Measurements from ENCODE around the gene MSRB1. TPM values are rescaled to one million over a fixed set of nuclear protein-coding genes. Genes with fewer than 3 reads are reported as not detected.

Gene MSRB1
- total and polyA plus RNA-seq, 4 donors = 10.0 to 25.8 (median 17.4) TPM

- Histone ChIP-seq H3K36me3 (ENCODE audit: control insufficient read depth, insufficient read depth, low read length) (no peaks in the 10 kb centered on the region), H3K4me3 (ENCODE audit: low read depth, low read length) (no peak overlapping the region), H3K4me1 (ENCODE audit: control insufficient read depth, insufficient read depth, low read length) (peaks cover 15% of the 10 kb centered on the region), H3K27ac (ENCODE audit: low read depth, low read length) (no peak overlapping the region), H3K9me3 (ENCODE audit: control insufficient read depth, insufficient read depth, low read length) (no peaks in the 10 kb centered on the region), H3K27me3 (ENCODE audit: control insufficient read depth, insufficient read depth, low read length) (peaks cover 79% of the 10 kb centered on the region)
- WGBS (ENCODE audit: insufficient coverage) = 6% methylated on average over 19 of the region's 22 CpGs
- DNase-seq (ENCODE audit: low read depth in 4 of 6, low spot score in 6 of 6) = no peak
These were observed 25.8 kb downstream of the MSRB1 start for GRCh38 chr16:1917056-1917664.

DNA sequence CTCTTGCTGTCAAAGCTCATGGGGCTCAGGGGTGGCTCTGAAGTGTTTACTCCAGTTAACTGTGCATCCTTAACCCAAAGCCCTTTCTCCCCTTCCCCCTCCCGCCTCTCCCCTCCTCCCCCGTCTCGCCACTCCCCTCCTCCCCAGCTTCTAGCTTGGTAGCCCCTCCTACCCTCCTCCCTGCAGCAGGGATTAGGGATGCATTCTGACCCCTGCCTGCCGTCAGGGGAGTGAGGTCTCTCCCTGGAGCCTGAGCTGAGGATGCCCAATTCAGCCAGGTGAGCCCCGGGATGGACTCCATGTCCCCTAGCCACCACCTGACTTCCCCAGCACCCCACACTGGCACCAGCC lies 26.4 kb downstream of the MSRB1 start:
- no peak overlapping the region for H3K27ac ChIP-seq (ENCODE audit: low read depth, low read length)
- no peaks in the 10 kb centered on the region for H3K9me3 ChIP-seq (ENCODE audit: control insufficient read depth, insufficient read depth, low read length)
- H3K4me3 ChIP-seq (ENCODE audit: low read depth, low read length) = no peak overlapping the region
- peaks cover 15% of the 10 kb centered on the region for H3K4me1 ChIP-seq (ENCODE audit: control insufficient read depth, insufficient read depth, low read length)
- H3K27me3 ChIP-seq (ENCODE audit: control insufficient read depth, insufficient read depth, low read length) = peaks cover 74% of the 10 kb centered on the region
- no peaks in the 10 kb centered on the region for H3K36me3 ChIP-seq (ENCODE audit: control insufficient read depth, insufficient read depth, low read length)
- WGBS (ENCODE audit: insufficient coverage) = 0% methylated on average over 2 of the region's 5 CpGs
- DNase-seq (ENCODE audit: low read depth in 4 of 6, low spot score in 6 of 6) = no peak

DNA sequence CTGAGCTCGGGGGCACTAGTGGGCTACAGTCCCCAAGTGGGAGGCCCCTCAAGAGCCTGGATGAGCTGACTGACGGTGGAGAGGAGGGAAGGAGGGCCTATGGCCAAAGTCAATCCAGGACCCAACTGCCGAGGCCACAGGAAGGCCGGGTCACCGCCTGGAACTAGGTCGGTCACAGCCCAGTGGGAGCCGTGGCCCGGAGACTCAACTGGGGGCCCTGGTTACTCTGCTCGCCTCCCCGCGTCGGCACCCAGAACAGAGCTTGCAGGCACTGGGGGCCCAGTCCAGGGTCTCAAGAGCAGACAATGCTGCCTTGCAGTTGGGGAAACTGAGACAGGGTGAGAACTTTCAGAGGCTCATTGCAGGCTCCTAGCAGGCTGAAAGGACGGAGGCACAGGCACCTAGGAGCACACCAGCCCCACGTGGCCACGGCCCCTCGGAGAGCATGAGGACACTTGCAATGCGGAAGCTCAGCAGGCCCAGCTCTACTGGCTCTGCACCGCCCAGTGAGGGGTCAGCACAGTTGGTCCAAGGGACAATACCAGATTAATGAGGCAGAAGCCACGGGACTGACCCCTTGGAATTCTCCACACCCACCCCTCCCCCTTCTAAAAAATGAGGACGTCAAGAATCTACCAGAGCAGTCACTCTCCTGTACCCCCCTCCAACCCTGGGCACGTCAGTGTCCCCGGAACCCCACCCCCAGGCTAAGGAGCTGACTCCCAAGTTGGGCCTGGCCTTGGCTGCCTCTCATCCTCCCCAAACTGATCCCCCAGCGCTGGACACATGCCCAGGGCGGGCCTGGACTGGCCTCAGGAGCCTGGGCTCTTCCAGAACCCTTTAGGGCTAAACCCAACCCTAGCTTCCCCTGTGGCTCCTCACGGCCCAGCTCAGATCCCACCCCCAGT lies 27.0 kb downstream of the MSRB1 start:
- Histone ChIP-seq H3K4me3 (ENCODE audit: low read depth, low read length) (no peak overlapping the region), H3K27ac (ENCODE audit: low read depth, low read length) (no peak overlapping the region), H3K27me3 (ENCODE audit: control insufficient read depth, insufficient read depth, low read length) (peaks cover 68% of the 10 kb centered on the region), H3K9me3 (ENCODE audit: control insufficient read depth, insufficient read depth, low read length) (no peaks in the 10 kb centered on the region), H3K4me1 (ENCODE audit: control insufficient read depth, insufficient read depth, low read length) (peaks cover 15% of the 10 kb centered on the region), H3K36me3 (ENCODE audit: control insufficient read depth, insufficient read depth, low read length) (no peaks in the 10 kb centered on the region)
- DNase-seq (ENCODE audit: low read depth in 4 of 6, low spot score in 6 of 6) = no peak
- 53% methylated on average over 25 of the region's 25 CpGs for WGBS (ENCODE audit: insufficient coverage)

GRCh38 chr16:1914988-1915387 lies 28.0 kb downstream of the MSRB1 start:
- Histone ChIP-seq H3K36me3 (ENCODE audit: control insufficient read depth, insufficient read depth, low read length) (no peaks in the 10 kb centered on the region), H3K9me3 (ENCODE audit: control insufficient read depth, insufficient read depth, low read length) (no peaks in the 10 kb centered on the region), H3K27me3 (ENCODE audit: control insufficient read depth, insufficient read depth, low read length) (peaks cover 58% of the 10 kb centered on the region), H3K4me3 (ENCODE audit: low read depth, low read length) (no peak overlapping the region), H3K27ac (ENCODE audit: low read depth, low read length) (no peak overlapping the region), H3K4me1 (ENCODE audit: control insufficient read depth, insufficient read depth, low read length) (peaks cover 10% of the 10 kb centered on the region)
- no peak for DNase-seq (ENCODE audit: low read depth in 4 of 6, low spot score in 6 of 6)
- 24% methylated on average over 6 of the region's 8 CpGs for WGBS (ENCODE audit: insufficient coverage)

DNA sequence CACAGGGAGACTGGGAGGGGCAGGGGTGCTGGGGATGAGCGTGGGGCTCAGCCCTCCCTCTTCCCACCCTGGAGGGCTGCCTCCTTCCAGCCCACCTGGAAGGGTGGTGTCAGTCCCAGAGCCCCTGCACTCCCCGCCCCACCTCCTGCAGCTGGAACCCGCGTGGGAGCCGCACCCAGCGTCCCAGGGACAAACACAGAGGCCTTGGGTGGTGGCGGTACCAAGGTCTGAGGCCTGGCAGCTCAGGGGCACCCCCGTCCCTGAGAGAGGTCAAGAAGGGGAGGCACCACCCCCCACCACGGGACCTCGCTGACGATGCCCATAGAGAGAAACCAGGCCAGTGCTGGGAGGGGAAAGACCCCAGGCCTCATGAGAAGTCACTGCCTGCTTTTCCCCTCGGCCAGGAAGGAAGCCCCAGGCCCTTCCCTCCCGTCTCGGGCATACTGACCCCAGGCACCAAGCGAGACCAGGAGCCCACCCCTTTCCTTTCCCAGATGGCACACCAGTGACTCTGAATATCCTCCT lies 28.9 kb downstream of the MSRB1 start:
- H3K27ac ChIP-seq (ENCODE audit: low read depth, low read length) = no peak overlapping the region
- H3K4me3 ChIP-seq (ENCODE audit: low read depth, low read length) = no peak overlapping the region
- no peaks in the 10 kb centered on the region for H3K9me3 ChIP-seq (ENCODE audit: control insufficient read depth, insufficient read depth, low read length)
- H3K27me3 ChIP-seq (ENCODE audit: control insufficient read depth, insufficient read depth, low read length) = peaks cover 50% of the 10 kb centered on the region
- peaks cover 10% of the 10 kb centered on the region for H3K4me1 ChIP-seq (ENCODE audit: control insufficient read depth, insufficient read depth, low read length)
- H3K36me3 ChIP-seq (ENCODE audit: control insufficient read depth, insufficient read depth, low read length) = no peaks in the 10 kb centered on the region
- DNase-seq (ENCODE audit: low read depth in 4 of 6, low spot score in 6 of 6) = no peak
- WGBS (ENCODE audit: insufficient coverage) = 39% methylated on average over 8 of the region's 15 CpGs

GRCh38 chr16:1913327-1914083 lies 29.5 kb downstream of the MSRB1 start:
- peaks cover 48% of the 10 kb centered on the region for H3K27me3 ChIP-seq (ENCODE audit: control insufficient read depth, insufficient read depth, low read length)
- peaks cover 6% of the 10 kb centered on the region for H3K4me1 ChIP-seq (ENCODE audit: control insufficient read depth, insufficient read depth, low read length)
- H3K27ac ChIP-seq (ENCODE audit: low read depth, low read length) = no peak overlapping the region
- H3K9me3 ChIP-seq (ENCODE audit: control insufficient read depth, insufficient read depth, low read length) = no peaks in the 10 kb centered on the region
- DNase-seq (ENCODE audit: low read depth in 4 of 6, low spot score in 6 of 6) = no peak
- no peaks in the 10 kb centered on the region for H3K36me3 ChIP-seq (ENCODE audit: control insufficient read depth, insufficient read depth, low read length)
- no peak overlapping the region for H3K4me3 ChIP-seq (ENCODE audit: low read depth, low read length)
- 70% methylated on average over 8 of the region's 21 CpGs for WGBS (ENCODE audit: insufficient coverage)

DNA sequence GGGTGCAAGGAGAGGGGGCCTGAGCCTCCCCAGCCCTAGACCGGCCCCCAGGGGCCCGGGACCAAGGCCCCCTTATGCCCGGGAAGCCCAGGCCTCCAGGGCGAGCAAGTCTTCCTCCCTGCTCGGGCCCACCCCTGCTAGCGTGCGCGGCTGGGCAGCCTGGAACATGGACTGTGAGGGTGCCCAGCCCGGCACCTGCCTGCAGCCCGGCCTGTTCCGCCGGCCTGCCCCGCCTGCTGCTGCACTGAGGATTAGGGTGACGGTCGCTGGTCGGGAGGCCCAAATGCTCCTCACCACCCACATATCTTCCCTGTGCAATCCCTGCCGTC lies 30.8 kb downstream of the MSRB1 start:
- 80% methylated on average over 17 of the region's 17 CpGs for WGBS (ENCODE audit: insufficient coverage)
- no peaks in the 10 kb centered on the region for H3K4me1 ChIP-seq (ENCODE audit: control insufficient read depth, insufficient read depth, low read length)

DNA sequence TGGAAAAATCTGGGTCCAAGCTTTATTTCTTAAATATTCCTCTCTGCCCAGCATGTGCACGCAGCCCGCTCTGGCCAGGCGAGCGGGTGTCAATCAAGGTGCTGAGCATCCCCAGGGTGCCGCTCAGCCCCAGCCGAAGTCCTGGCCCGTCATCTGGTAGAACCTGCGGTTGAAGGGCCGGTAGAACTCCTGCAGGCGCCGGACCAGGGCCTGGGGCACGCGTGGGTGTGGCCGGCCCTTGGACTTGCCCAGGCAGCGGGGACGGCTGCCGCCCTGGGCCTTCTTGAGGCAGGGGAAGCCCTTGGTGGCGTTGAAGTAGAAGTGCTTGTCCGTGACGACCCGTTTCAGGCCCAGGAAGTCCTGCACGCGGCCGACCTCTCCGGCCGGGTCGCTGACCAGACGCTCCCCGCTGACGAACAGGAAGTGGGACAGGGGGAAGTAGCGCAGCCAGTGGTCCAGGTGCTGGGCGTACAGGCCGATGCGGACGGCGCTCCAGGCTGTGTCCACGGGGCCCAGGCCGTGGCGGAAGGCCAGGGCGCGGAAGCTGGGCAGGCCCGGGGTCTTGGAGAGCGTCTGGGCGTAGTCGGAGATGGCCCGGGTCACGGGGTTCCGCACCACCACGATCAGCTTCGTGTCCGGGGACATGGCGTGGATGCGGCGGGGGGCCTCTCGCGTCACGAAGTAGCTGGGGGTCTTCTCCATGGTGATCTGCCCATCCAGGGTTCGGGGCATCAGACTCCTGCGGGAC lies 31.4 kb downstream of the MSRB1 start:
- Histone ChIP-seq H3K27me3 (ENCODE audit: control insufficient read depth, insufficient read depth, low read length) (peaks cover 38% of the 10 kb centered on the region), H3K9me3 (ENCODE audit: control insufficient read depth, insufficient read depth, low read length) (no peaks in the 10 kb centered on the region), H3K4me3 (ENCODE audit: low read depth, low read length) (no peak overlapping the region), H3K27ac (ENCODE audit: low read depth, low read length) (no peak overlapping the region), H3K4me1 (ENCODE audit: control insufficient read depth, insufficient read depth, low read length) (no peaks in the 10 kb centered on the region), H3K36me3 (ENCODE audit: control insufficient read depth, insufficient read depth, low read length) (no peaks in the 10 kb centered on the region)
- DNase-seq (ENCODE audit: low read depth in 4 of 6, low spot score in 6 of 6) = no peak
- WGBS (ENCODE audit: insufficient coverage) = 90% methylated on average over 59 of the region's 59 CpGs

More for the DNA sequence above, 30.8 kb downstream of the MSRB1 start:
- Histone ChIP-seq H3K36me3 (ENCODE audit: control insufficient read depth, insufficient read depth, low read length) (no peaks in the 10 kb centered on the region), H3K27ac (ENCODE audit: low read depth, low read length) (no peak overlapping the region), H3K9me3 (ENCODE audit: control insufficient read depth, insufficient read depth, low read length) (no peaks in the 10 kb centered on the region), H3K4me3 (ENCODE audit: low read depth, low read length) (no peak overlapping the region), H3K27me3 (ENCODE audit: control insufficient read depth, insufficient read depth, low read length) (peaks cover 43% of the 10 kb centered on the region)
- no peak for DNase-seq (ENCODE audit: low read depth in 4 of 6, low spot score in 6 of 6)

DNA sequence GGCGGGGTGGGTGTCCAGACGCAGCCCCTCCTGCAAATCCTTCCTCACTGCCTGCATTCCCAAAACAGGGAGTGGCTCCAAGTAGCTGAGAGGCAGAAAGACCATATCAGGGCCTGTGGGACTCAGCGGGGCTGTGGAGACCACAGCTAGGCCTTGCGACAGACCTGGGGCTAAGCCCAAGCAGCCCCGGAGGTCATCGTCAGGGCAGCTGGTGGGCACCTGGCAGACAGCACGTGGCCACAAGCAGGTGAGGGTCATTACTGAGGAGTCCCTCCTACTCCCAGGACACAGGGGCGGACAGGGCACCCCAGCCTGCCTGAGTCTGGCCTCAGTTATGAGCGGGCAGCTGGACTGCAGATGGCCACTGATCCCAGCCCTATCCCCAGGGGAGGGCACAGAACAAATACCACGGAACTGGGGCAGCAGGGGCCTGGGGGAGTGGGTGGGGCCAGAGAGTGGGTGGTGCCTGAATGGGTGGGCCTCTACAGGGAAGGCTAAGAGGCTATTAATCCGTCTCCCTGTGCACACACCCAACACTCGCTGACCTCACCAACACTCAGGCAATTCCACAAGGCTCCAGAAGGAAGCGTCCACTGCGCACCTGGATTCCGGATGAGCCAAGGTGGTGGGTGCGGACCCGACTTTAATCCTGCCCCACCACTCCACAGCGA lies 33.3 kb downstream of the MSRB1 start:
- no peak overlapping the region for H3K27ac ChIP-seq (ENCODE audit: low read depth, low read length)
- peaks cover 26% of the 10 kb centered on the region for H3K27me3 ChIP-seq (ENCODE audit: control insufficient read depth, insufficient read depth, low read length)
- no peak for DNase-seq (ENCODE audit: low read depth in 4 of 6, low spot score in 6 of 6)
- H3K4me1 ChIP-seq (ENCODE audit: control insufficient read depth, insufficient read depth, low read length) = no peaks in the 10 kb centered on the region
- no peak overlapping the region for H3K4me3 ChIP-seq (ENCODE audit: low read depth, low read length)
- no peaks in the 10 kb centered on the region for H3K36me3 ChIP-seq (ENCODE audit: control insufficient read depth, insufficient read depth, low read length)
- H3K9me3 ChIP-seq (ENCODE audit: control insufficient read depth, insufficient read depth, low read length) = no peaks in the 10 kb centered on the region
- 84% methylated on average over 17 of the region's 18 CpGs for WGBS (ENCODE audit: insufficient coverage)
